B cell (primary cell): ENCODE data around the gene SEC62. TPM values are rescaled to one million over a fixed set of nuclear protein-coding genes. Genes with fewer than 3 reads are reported as not detected.

ENCODE experiments used
- ATAC-seq: fragments of 200-7000 bp; cut with Tn5 transposase; one replicate; pipeline ENCODE4 v1.10.0; 2021; ENCODE audit warnings: low read depth, mild to moderate bottlenecking, moderate number of reproducible peaks, moderate library complexity
- CTCF ChIA-PET: fragments of 350-600 bp; sonication (Branson Sonifier 250); formaldehyde crosslinking; loops from one replicate; lab custom pipeline; 2021; ENCODE audit warnings: antibody characterized with exemption, inconsistent platforms; lab: Charles Lee
- POLR2A ChIA-PET: fragments of 350-600 bp; sonication (Branson Sonifier 250); formaldehyde crosslinking; loops from one replicate; lab custom pipeline; 2021; ENCODE audit warnings: antibody characterized with exemption; lab: Charles Lee
- DNase-seq: peaks from one replicate; pipeline ENCODE4 v3.0.0; 2013
- H2AFZ ChIP-seq: 2 replicates; pipeline ENCODE4 v1.6.1; 2012; ENCODE audit warnings: mild to moderate bottlenecking, low read depth, low read length; ENCODE audit not compliant: insufficient read depth, poor library complexity, severe bottlenecking
- H3K27ac ChIP-seq, 2 donors: 1 replicate in 1 of 2; 2 replicates in 1 of 2; pipeline ENCODE4 v1.5.1; 2012 to 2013; ENCODE audit warnings: low read length in 2 of 2, mild to moderate bottlenecking in 2 of 2, moderate library complexity in 1 of 2
- H3K27me3 ChIP-seq, 4 experiments: fragments of 200-600 bp in 1 of 4; sonication (generic) in 1 of 4; replicated peaks in 1 of 4; 1 replicate in 2 of 4; 2 replicates in 2 of 4; pipeline versions ENCODE4 v1.6.1 to v1.7.0; 2013 to 2016; ENCODE audit warnings: low read length in 3 of 4, mild to moderate bottlenecking in 2 of 4, mixed read lengths in 1 of 4, moderate library complexity in 1 of 4; ENCODE audit not compliant: insufficient read depth in 4 of 4, control insufficient read depth in 3 of 4; ENCODE audit errors: control extremely low read depth in 1 of 4
- H3K36me3 ChIP-seq, 2 experiments: replicated peaks in 1 of 2; 1 replicate in 1 of 2; 2 replicates in 1 of 2; pipeline versions ENCODE4 v1.6.1 to v1.7.1; 2013; ENCODE audit warnings: low read length in 1 of 2; ENCODE audit not compliant: insufficient read depth in 2 of 2, control insufficient read depth in 1 of 2; ENCODE audit errors: control extremely low read depth in 1 of 2, extremely low read depth in 1 of 2
- H3K4me1 ChIP-seq, 2 donors: fragments of 200-600 bp in 1 of 2; sonication (generic) in 1 of 2; 1 replicate in 1 of 2; 2 replicates in 1 of 2; pipeline versions ENCODE4 v1.5.1 to v1.6.1; 2013 to 2017; ENCODE audit warnings: low read length in 2 of 2; ENCODE audit not compliant: control insufficient read depth in 2 of 2, insufficient read depth in 2 of 2
- H3K4me2 ChIP-seq: replicated peaks from 2 replicates; pipeline ENCODE3; 2012; ENCODE audit warnings: mild to moderate bottlenecking, low read depth, low read length; ENCODE audit not compliant: poor library complexity, severe bottlenecking
- H3K4me3 ChIP-seq, 5 experiments: fragments of 200-600 bp in 1 of 5; sonication (generic) in 1 of 5; 1 replicate in 3 of 5; 2 replicates in 2 of 5; pipeline versions ENCODE4 v1.5.1 to v1.7.0; 2011 to 2016; ENCODE audit warnings: low read length in 4 of 5, mild to moderate bottlenecking in 4 of 5, low read depth in 2 of 5, control low read depth in 1 of 5, moderate library complexity in 1 of 5; ENCODE audit not compliant: insufficient read depth in 1 of 5; ENCODE audit errors: control extremely low read depth in 1 of 5, extremely low read depth in 1 of 5
- H3K79me2 ChIP-seq: fragments of 200-600 bp; sonication (generic); one replicate; pipeline ENCODE4 v1.6.0; 2016; ENCODE audit warnings: low read length; ENCODE audit not compliant: control insufficient read depth, insufficient read depth
- H3K9ac ChIP-seq: fragments of 200-600 bp; sonication (generic); 2 replicates; pipeline ENCODE4 v1.6.1; 2017; ENCODE audit warnings: mild to moderate bottlenecking, low read length, moderate library complexity
- H3K9me3 ChIP-seq, 3 donors: one replicate each; pipeline versions ENCODE4 v1.6.1 to v1.7.1; 2013; ENCODE audit warnings: low read length in 2 of 3; ENCODE audit not compliant: control insufficient read depth in 2 of 3, insufficient read depth in 1 of 3; ENCODE audit errors: control extremely low read depth in 1 of 3
- H4K20me1 ChIP-seq: 2 replicates; pipeline ENCODE4 v1.6.0; 2012; ENCODE audit warnings: mild to moderate bottlenecking, low read length; ENCODE audit not compliant: insufficient read depth, control insufficient read depth, poor library complexity, severe bottlenecking
- H3K27ac Mint-ChIP-seq: one replicate; pipeline ENCODE4 v1.8.0; 2021; ENCODE audit warnings: mixed read lengths
- H3K27me3 Mint-ChIP-seq: one replicate; pipeline ENCODE4 v1.8.0; 2021; ENCODE audit warnings: mixed read lengths
- H3K4me1 Mint-ChIP-seq: one replicate; pipeline ENCODE4 v1.8.0; 2021; ENCODE audit warnings: mixed read lengths
- H3K4me3 Mint-ChIP-seq: one replicate; pipeline ENCODE4 v1.8.0; 2021; ENCODE audit warnings: mixed read lengths
- H3K9me3 Mint-ChIP-seq: one replicate; pipeline ENCODE4 v1.8.0; 2022; ENCODE audit warnings: mixed read lengths; ENCODE audit not compliant: insufficient read depth
- EZH2 ChIP-seq: IDR thresholded peaks from 2 replicates; pipeline ENCODE4 v1.6.1; 2012; ENCODE audit warnings: borderline replicate concordance, low read depth, mild to moderate bottlenecking, moderate library complexity, low read length; ENCODE audit not compliant: insufficient read depth, poor library complexity, severe bottlenecking
- WGBS: methylation state at CpG from one replicate; pipeline ENCODE4 v1.1.5; 2013; ENCODE audit warnings: missing lambda C conversion rate; ENCODE audit not compliant: insufficient coverage; 5-methylcytosine and 5-hydroxymethylcytosine counted together
- intact Hi-C: fragments of 100-400 bp; cut with micrococcal nuclease; formaldehyde crosslinking; loops from one replicate; pipeline ENCODE4 v1.10.0; 2022
- polyA plus RNA-seq: library from polyadenylated mRNA; depleted of rRNA; stranded (reverse); fragments of >200 nt; gene quantifications from 2 replicates; pipeline ENCODE4 v1.2.3, GENCODE V29; 2012
- total RNA-seq, 2 donors: library from RNA; stranded (reverse); fragments of 120-200 nt in 1 of 2; gene quantifications; 1 replicate in 1 of 2; 2 replicates in 1 of 2; pipeline versions ENCODE4 v1.2.3 to v1.2.4, GENCODE V29; 2013 to 2022
- TF ChIP-seq, protein P1 (sequence below): fragments of 200-600 bp; IDR thresholded peaks from one replicate; pipeline ENCODE4 v1.8.0; 2022; ENCODE audit warnings: antibody characterized with exemption, mild to moderate bottlenecking

The SEC62 gene
- total and polyA plus RNA-seq, 2 donors (not counting 1 experiment from before 2014, with no cell fraction given), result 40.3 to 166 TPM

DNA sequence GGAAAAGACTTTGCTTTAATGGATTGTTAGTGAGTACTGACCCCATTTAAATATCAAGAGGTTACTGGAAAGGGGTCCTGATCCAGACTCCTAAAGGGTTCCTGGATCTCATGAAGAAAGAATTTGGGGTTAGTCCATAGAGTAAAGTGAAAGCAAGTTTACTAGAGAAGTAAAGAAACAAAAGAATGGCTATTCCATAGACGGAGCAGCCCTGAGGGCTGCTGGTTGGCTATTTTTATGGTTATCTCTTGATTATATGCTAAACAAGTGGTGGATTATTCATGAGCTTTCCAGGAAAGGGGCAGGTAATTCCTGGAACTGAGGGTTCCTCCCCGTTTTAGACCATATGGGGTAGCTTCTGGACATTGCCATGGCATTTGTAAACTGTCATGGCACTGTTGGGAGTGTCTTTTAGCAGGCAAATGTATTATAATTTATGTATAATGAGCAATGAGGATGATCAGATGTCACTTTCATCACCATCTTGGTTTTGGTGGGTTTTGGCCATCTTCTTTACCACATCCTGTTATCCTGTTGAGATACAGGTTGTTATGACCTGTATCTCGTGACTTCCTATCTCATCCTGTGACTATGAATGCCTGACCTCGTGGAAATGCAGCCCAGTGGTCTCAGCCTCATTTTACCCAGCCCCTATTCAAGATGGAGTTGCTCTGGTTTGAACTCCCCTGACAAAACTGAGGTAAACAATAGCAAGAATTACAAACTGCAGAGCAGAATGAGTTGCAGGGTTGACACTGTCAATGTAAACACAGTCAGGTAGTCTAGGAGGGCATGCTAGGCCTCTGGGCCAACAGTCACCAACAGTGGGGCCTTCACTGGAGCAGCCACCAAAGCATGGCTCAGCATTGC lies 60.9 kb downstream of the SEC62 start:
- H3K4me1 ChIP-seq, result peaks cover 0 to 9% of the 10 kb centered on the region in 2 donors
- H3K27me3 Mint-ChIP-seq, result no peaks in the 10 kb centered on the region
- H3K36me3 ChIP-seq, result no peaks in the 10 kb centered on the region
- CTCF ChIA-PET, result interaction anchor here (1.0 kb wide), 1 partner anchor 98 kb away, joined by 3 read pairs; no protein-coding TSS in a partner anchor
- no peaks in the 10 kb centered on the region for H3K9me3 ChIP-seq
- H3K79me2 ChIP-seq, result no peaks in the 10 kb centered on the region
- no peak overlapping the region for H3K27ac Mint-ChIP-seq
- H4K20me1 ChIP-seq, result no peaks in the 10 kb centered on the region
- WGBS, result 88% methylated on average over 2 of the region's 4 CpGs
- no peak for DNase-seq
- intact Hi-C loops, result no loop called here
- peaks cover 7% of the 10 kb centered on the region for H3K4me1 Mint-ChIP-seq
- H3K27ac ChIP-seq, result no peak overlapping the region
- no peak overlapping the region for H3K4me2 ChIP-seq
- TF ChIP-seq EZH2, result no peak
- TF ChIP-seq, protein P1, sequence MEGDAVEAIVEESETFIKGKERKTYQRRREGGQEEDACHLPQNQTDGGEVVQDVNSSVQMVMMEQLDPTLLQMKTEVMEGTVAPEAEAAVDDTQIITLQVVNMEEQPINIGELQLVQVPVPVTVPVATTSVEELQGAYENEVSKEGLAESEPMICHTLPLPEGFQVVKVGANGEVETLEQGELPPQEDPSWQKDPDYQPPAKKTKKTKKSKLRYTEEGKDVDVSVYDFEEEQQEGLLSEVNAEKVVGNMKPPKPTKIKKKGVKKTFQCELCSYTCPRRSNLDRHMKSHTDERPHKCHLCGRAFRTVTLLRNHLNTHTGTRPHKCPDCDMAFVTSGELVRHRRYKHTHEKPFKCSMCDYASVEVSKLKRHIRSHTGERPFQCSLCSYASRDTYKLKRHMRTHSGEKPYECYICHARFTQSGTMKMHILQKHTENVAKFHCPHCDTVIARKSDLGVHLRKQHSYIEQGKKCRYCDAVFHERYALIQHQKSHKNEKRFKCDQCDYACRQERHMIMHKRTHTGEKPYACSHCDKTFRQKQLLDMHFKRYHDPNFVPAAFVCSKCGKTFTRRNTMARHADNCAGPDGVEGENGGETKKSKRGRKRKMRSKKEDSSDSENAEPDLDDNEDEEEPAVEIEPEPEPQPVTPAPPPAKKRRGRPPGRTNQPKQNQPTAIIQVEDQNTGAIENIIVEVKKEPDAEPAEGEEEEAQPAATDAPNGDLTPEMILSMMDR, result no peak
- H2AFZ ChIP-seq, result no peak overlapping the region
- POLR2A ChIA-PET, result no interaction called here
- H3K4me3 Mint-ChIP-seq, result no peak overlapping the region
- no peak overlapping the region for H3K4me3 ChIP-seq
- H3K27me3 ChIP-seq, result no peaks in the 10 kb centered on the region
- no peaks in the 10 kb centered on the region for H3K9me3 Mint-ChIP-seq
- no peak for ATAC-seq
- no peak overlapping the region for H3K9ac ChIP-seq

DNA sequence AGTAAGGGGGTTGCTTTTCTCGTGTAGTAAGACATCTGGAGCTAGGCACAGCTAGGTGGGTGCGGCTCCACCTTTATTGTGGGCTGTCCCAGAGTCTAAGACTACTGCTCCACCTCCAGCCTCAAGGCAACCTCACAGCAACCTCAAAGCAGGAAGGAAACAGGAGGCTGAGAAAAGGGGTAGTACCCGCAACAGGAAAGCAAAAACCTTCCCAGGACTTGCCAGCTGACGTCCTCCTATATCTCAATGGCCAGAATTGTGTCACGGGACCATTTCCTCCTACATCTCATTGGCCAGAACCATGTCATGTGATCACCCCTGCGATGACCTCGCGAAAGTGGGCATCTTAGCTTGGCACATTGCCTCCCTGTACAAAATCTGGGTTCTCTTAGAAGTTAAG lies 66.9 kb downstream of the SEC62 start:
- 17% methylated on average over 2 of the region's 8 CpGs for WGBS
- ATAC-seq, result no peak
- peak overlapping the region; percentile 50 for H2AFZ ChIP-seq
- no peak overlapping the region for H3K4me3 Mint-ChIP-seq
- H3K4me2 ChIP-seq, result peak overlapping the region; percentile 29
- peaks cover 11 to 19% of the 10 kb centered on the region in 2 donors for H3K4me1 ChIP-seq
- no peaks in the 10 kb centered on the region for H3K27me3 ChIP-seq
- peak; percentile 40 for DNase-seq
- no peaks in the 10 kb centered on the region for H3K36me3 ChIP-seq
- peaks cover 0 to 6% (median 0%) of the 10 kb centered on the region in 3 donors for H3K9me3 ChIP-seq
- no peaks in the 10 kb centered on the region for H4K20me1 ChIP-seq
- no peak overlapping the region for H3K4me3 ChIP-seq
- no peaks in the 10 kb centered on the region for H3K79me2 ChIP-seq
- no peaks in the 10 kb centered on the region for H3K9me3 Mint-ChIP-seq
- ChIA-PET CTCF (no interaction called here), POLR2A (no interaction called here)
- intact Hi-C loops, result loop anchor here (5.0 kb wide), 1 partner anchor 41 kb away; no protein-coding TSS in a partner anchor
- no peak for TF ChIP-seq EZH2
- TF ChIP-seq, protein P1, result no peak
- H3K27me3 Mint-ChIP-seq, result no peaks in the 10 kb centered on the region
- no peak overlapping the region for H3K27ac Mint-ChIP-seq
- no peak overlapping the region for H3K9ac ChIP-seq
- H3K4me1 Mint-ChIP-seq, result peaks cover 19% of the 10 kb centered on the region
- H3K27ac ChIP-seq, result no peak overlapping the region
